HG03196 (cell line): ENCODE data around the gene ZFAND3.

Experiments
- ATAC-seq: cut with Tn5 transposase; IDR thresholded peaks from one replicate; pipeline ENCODE4 v1.9.1; 2021; ENCODE audit not compliant: unreplicated experiment

ZFAND3 gene

DNA sequence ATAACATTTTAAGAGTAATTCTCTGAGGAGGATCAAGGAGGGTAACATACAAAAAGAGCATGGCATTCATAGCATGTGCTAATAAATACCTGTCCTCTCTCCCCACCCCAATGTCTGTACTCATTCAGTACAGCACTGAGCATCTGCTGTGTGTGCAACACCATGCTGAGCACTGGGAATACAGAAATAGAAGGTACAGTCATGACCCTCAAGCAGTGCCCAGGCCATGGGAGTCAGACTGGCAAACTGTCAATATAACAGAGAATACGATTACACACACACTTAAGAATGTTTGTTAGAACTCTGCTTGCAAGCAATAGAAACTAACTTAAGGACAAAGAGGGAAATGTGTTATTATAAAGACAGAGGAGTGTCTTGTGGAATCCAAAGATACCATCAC, 24.7 kb upstream of the ZFAND3 start:
- no peak for ATAC-seq

GRCh38 chr6:37798436-37799262, 20.9 kb upstream of the ZFAND3 start:
- ATAC-seq = no peak

DNA sequence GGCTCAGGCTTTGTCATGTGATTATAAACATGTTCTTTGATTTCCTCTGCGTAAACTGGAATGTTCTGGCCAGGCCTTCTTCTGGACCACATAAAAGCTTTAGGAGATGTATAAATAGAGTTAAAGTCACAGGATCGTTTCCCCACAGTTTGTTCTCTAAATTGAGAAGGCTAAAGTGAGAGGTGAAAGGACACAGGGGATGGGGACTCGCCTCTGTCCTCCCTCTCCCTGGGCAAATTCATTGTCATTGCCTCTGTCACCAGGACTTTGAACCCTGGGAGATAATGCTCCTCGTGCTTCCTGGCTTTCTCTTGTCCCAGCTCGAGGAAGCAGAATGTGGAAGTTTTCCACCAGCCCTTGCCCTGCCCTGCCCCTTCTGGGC, 20.3 kb upstream of the ZFAND3 start:
- ATAC-seq = no peak

GRCh38 chr6:37800703-37801604, 18.6 kb upstream of the ZFAND3 start:
- no peak for ATAC-seq

GRCh38 chr6:37801605-37801940, 18.0 kb upstream of the ZFAND3 start:
- no peak for ATAC-seq

GRCh38 chr6:37802810-37803209, 16.7 kb upstream of the ZFAND3 start:
- no peak for ATAC-seq

GRCh38 chr6:37804586-37804985, 14.9 kb upstream of the ZFAND3 start:
- no peak for ATAC-seq

DNA sequence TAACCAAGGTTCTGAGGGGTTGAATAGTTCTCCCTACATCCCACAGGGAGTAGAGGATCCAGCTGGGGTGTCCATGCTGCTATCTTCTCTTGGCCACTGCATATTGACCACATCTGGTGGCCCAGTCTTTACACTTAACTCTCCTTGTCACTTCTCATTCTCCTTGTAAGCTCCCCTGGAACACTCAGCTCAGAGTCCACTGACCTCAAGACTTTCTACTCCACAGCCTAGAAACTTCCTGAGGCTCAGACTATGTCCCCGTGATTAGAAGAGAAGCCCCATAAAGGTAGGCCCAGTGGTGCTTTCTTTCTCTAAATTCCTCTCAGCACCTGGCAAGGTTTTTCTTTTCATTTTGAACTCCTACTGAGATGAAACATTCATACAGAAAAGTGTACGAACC, 13.3 kb upstream of the ZFAND3 start:
- ATAC-seq = no peak

GRCh38 chr6:37807656-37808055, 11.9 kb upstream of the ZFAND3 start:
- no peak for ATAC-seq

DNA sequence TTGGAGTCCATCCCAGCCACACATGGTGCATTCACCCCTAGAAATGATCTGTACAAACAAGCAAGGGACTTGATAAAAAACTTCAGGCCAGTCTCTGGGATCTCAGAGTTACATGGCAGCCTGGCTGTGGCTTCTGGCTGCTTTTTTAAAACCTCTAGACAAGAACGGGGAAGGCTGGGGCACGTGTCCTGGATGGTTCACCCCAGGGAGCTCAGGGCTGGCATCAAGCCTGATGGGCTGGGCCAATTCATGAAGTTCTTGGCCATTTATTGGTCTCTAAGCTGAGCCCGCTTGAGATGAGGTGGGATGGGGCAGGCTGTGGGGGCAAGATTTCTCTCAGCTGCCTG, 10.4 kb upstream of the ZFAND3 start:
- no peak for ATAC-seq

GRCh38 chr6:37812841-37813240, 6.7 kb upstream of the ZFAND3 start:
- ATAC-seq = no peak

GRCh38 chr6:37814374-37814773, 5.2 kb upstream of the ZFAND3 start:
- ATAC-seq = no peak

DNA sequence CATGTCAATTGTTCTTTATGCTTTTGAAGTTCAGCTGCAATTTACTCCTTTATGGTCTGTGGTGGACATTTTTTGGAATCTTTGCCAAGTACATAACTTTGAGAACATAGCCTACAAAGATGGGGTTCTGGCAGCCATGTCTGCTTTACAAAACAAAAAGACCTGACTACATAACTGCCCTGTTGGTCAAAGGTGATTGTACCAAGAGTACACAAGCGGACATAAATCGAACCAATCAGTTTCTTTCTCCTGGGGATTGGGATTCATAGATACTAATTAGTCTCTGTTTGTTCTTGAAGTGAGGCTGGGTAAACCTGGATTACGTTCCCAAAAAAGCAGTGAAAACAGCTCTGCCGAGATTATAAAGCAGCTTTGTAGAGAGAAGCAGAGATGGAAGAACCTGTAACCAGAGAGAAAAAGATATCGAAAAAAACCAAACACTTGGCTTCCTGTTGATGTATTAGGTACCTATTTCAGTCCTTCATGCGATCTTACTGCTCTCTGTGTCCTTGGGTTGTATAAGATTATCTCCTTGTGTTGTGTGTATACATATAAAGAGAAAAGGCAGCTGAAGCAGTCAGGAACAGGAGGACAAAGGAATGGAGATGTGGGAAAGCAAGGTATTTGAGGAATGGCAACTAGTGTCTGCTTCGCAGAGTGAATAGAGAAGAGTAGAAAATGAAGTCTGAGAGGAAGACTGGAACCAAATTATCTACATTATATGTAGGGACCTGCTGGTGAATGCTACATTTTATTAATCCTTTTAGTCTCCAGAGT, 2.7 kb upstream of the ZFAND3 start:
- ATAC-seq = no peak

DNA sequence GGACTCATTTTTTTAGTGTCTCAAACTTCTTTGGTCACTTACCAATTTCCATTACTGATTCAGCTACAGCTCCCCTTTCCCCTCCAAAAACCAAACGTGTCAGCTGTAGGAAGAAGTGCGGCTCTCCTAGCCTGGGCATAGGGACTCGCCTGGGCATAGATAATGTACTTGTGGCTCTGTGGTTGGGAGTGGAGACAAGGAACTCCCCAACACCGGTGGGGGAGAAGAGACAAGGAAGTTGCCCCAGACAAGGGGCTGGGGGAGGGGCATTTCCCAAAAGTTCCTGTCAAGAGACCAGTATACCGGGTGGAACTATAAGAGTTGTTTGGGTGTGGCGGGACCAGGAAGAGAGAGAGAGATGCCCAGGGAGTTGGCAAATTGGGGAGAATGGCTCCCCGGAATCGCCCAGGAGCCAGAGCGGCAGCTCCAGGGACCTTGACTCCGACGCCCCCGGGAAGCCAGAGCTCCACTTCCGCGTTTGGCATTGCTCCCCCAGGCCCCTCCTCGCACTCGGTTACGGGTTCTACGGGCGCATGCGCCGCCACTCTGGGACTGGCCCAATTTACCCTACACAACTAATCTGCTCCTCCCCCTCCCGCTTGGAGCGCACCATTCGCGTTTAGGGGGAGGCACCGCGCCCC, 871 bp upstream of the ZFAND3 start:
- ATAC-seq = peak; percentile 70

DNA sequence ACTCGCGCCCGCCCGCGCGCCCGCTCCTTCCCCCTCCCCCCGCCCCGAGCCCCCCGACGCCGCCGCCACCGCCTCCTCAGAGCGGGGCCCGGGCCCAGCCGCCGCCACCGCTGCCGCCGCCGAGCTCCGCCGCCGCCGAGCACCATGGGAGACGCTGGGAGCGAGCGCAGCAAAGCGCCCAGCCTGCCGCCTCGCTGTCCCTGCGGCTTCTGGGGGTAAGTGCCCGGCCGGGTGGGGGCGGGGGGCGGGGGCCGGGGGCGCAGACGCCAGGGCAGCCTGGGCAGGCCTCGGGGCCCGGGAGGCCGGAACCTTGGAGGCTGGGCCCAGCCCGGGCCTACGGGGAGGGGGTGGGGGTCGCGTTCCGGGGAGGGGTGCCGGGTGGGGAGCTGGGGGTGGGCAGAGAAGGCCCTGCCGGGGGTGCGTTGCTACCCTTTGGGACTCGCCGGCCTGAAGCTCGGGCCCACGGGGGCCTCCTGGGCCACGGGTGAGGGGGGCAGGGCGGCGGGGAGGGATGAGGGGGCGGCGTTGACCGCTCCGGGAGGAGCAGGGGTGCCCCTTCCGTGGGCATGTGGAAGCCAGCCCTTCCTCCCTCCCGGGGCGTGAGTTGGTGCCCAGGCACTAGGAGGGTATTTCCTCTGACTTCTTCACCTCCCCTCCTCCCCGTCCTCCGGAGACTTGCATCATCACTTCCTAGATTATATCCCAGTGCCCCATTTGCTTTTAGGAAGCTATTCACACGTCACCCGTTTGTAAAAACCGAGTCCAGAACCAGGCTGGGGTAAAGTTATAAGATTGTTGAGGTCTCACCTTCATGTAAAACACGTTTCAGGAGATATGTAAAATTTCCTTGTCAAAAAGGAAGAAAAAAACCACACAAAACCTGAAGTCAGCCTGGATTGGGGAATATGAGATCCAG, 533 bp downstream of the ZFAND3 start:
- no peak for ATAC-seq

DNA sequence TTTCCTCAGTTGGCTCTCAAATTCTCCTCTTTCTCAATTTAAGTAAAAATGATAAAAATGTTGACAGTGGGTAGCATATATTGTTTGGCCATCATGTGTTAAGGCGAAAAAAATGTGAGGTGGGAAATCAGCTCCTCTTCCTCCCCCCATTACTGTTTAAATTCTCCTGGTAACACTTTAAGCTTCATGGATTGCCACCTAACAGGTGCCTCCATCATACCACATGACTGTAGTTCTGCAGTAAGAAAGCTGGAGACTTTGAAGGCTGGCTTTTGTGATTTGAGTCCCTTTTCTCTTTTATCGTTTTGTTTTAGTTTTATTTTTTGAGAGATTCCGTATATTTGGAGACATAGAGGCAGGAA, 1.2 kb downstream of the ZFAND3 start:
- no peak for ATAC-seq

GRCh38 chr6:37821446-37821845, 1.9 kb downstream of the ZFAND3 start:
- ATAC-seq = no peak

GRCh38 chr6:37822851-37823682, 3.5 kb downstream of the ZFAND3 start:
- no peak for ATAC-seq

DNA sequence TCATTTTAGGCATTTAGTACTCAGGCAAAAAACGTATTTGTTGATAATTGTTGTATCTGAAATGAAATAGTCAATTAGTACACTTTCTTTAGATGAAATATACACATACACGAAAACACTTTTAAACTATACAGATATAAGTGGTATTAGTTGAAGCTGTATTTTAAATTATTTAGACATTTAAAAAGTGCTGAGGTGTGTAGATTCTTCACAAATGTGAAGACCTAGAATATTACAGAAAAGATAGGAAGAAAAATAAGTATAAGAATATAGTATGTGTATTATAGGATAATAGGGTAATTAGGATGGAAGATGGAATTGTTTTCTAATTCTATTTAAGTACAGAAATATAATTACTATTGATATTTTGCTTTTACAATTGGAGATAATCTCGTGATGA, 4.6 kb downstream of the ZFAND3 start:
- ATAC-seq = no peak
